Kidney epithelial cell (primary cell): ENCODE data around the gene CTPS1. TPM values are rescaled to one million over a fixed set of nuclear protein-coding genes. Genes with fewer than 3 reads are reported as not detected.

ENCODE experiments used
- DNase-seq: peaks from one replicate; pipeline ENCODE4 v3.0.0-alpha.2; 2010; ENCODE audit warnings: low read depth
- H3K27me3 ChIP-seq: 2 replicates; pipeline ENCODE4 v1.6.0; 2011; ENCODE audit warnings: low read length; ENCODE audit not compliant: control insufficient read depth, insufficient read depth
- H3K36me3 ChIP-seq: 2 replicates; pipeline ENCODE4 v1.5.1; 2011; ENCODE audit warnings: low read length; ENCODE audit not compliant: control insufficient read depth, insufficient read depth
- H3K4me3 ChIP-seq: 2 replicates; pipeline ENCODE4 v1.5.1; 2011; ENCODE audit warnings: low read depth, mild to moderate bottlenecking, control low read depth, low read length
- CTCF ChIP-seq: IDR thresholded peaks from 2 replicates; pipeline ENCODE4 v1.5.1; 2011; ENCODE audit warnings: mild to moderate bottlenecking, moderate library complexity, low read length, control low read depth, inconsistent platforms; ENCODE audit not compliant: insufficient read depth, poor library complexity, severe bottlenecking
- total RNA-seq: library from RNA; depleted of rRNA; stranded (reverse); fragments of >200 nt; gene quantifications from 2 replicates; pipeline ENCODE4 v1.2.3, GENCODE V29; 2015

The CTPS1 gene
- total RNA-seq, 1 donor from 2014 or later, result 59.8 TPM

- Histone ChIP-seq H3K36me3 (peaks cover 6% of the 10 kb centered on the region), H3K27me3 (no peaks in the 10 kb centered on the region), H3K4me3 (no peak overlapping the region)
- DNase-seq, result no peak
- TF ChIP-seq CTCF, result no peak
These were observed 23.7 kb downstream of the CTPS1 start for GRCh38 chr1:41003127-41003639.

GRCh38 chr1:41003640-41004220, 24.2 kb downstream of the CTPS1 start:
- peak; percentile 63 for TF ChIP-seq CTCF
- H3K27me3 ChIP-seq, result no peaks in the 10 kb centered on the region
- DNase-seq, result peak; percentile 98
- peaks cover 8% of the 10 kb centered on the region for H3K36me3 ChIP-seq
- H3K4me3 ChIP-seq, result no peak overlapping the region

GRCh38 chr1:41005876-41006275, 26.4 kb downstream of the CTPS1 start:
- TF ChIP-seq CTCF, result no peak
- H3K36me3 ChIP-seq, result peaks cover 8% of the 10 kb centered on the region

DNA sequence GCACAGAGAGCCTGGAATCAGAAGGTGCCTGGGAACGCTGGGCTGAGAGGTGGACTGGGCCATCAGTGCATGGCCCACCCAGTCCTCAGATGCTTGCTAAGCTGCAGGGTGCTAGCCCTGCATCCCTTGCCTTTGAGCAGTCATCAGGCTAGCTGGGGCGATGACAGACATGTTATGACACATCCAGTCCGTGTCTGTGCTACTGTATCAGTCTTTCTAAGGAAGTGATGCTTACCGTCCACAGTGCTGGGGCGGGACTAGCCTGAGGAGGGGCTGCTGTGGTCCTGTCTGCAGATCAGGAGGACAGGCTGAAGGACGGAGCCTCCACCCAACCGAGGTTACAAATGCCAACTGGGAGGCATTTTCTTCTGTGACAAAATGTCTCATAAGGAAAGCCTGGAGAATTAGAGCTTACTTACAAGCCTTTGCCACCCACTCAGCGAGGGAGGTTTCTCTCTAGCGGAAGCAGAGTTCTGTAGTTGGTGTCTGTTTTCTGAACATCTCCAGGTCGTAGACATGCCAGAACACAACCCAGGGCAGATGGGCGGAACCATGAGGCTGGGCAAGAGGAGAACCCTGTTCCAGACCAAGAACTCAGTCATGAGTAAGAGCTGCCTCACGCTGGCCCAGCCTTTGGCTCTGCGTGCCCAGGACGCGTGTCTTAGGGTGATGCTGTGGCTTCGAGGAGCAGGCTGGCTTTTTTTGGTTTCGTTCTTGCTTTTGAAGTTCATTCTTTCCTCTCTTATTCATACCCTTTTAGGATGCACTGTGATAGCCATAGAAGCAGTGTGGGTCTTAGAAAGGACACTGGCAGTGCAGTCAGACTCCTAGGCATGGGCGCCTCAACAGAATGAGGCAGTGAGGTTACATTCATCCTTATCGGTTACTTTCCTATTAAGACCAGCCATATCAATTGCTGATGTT, 27.7 kb downstream of the CTPS1 start:
- no peak for DNase-seq
- Histone ChIP-seq H3K4me3 (no peak overlapping the region), H3K27me3 (no peaks in the 10 kb centered on the region), H3K36me3 (peaks cover 9% of the 10 kb centered on the region)
- TF ChIP-seq CTCF, result no peak

More at GRCh38 chr1:41005876-41006275, 26.4 kb downstream of the CTPS1 start:
- no peak overlapping the region for H3K4me3 ChIP-seq
- no peaks in the 10 kb centered on the region for H3K27me3 ChIP-seq
- no peak for DNase-seq

GRCh38 chr1:41009466-41009865, 30.0 kb downstream of the CTPS1 start:
- H3K4me3 ChIP-seq, result no peak overlapping the region
- H3K36me3 ChIP-seq, result peaks cover 6% of the 10 kb centered on the region
- TF ChIP-seq CTCF, result no peak
- DNase-seq, result peak; percentile 29
- no peaks in the 10 kb centered on the region for H3K27me3 ChIP-seq
